Measurements from ENCODE around the gene UFSP1. TPM values are rescaled to one million over a fixed set of nuclear protein-coding genes. Genes with fewer than 3 reads are reported as not detected.

Gene UFSP1
- polyA plus RNA-seq, 1 donor from 2014 or later: 2.4 TPM

GRCh38 chr7:100864263-100864845, 25.2 kb downstream of the UFSP1 start:
- Histone ChIP-seq H4K20me1 (ENCODE audit: insufficient read depth) (no peaks in the 10 kb centered on the region), H3K9me2 (ENCODE audit: insufficient read depth, low read length) (no peaks in the 10 kb centered on the region), H3K4me2 (ENCODE audit: low read length) (no peak overlapping the region), H3K27ac (ENCODE audit: low read length) (no peak overlapping the region), H3K4me3 (ENCODE audit: low read length) (no peak overlapping the region), H3F3A (ENCODE audit: insufficient read depth, low read length, poor library complexity, severe bottlenecking) (no peaks in the 10 kb centered on the region), H3K9ac (ENCODE audit: low read length) (no peak overlapping the region), H3K27me3 (ENCODE audit: insufficient read depth, low read depth, low read length) (no peaks in the 10 kb centered on the region), H3K36me3 (ENCODE audit: insufficient read depth, low read length) (no peaks in the 10 kb centered on the region), H2AFZ (ENCODE audit: low read depth, low read length) (no peak overlapping the region), H3K79me2 (replicated peaks; ENCODE audit: insufficient read depth, low read length) (no peaks in the 10 kb centered on the region), H3K9me3 (ENCODE audit: low read length) (no peaks in the 10 kb centered on the region)
- no peak for TF ChIP-seq RAD21 (conservative IDR thresholded peaks at IDR 0.05)
- no peak for TF ChIP-seq EZH2 (IDR thresholded peaks at IDR 0.05; ENCODE audit: borderline replicate concordance, insufficient read depth, low read length, poor library complexity, severe bottlenecking)
- no peak for TF ChIP-seq TAF1 (IDR thresholded peaks at IDR 0.05; ENCODE audit: low read depth)
- no peak for TF ChIP-seq POLR2AphosphoS5 (IDR thresholded peaks at IDR 0.05)
- no peak for TF ChIP-seq REST (IDR thresholded peaks at IDR 0.05; ENCODE audit: borderline replicate concordance)
- no peak for TF ChIP-seq MXI1 (conservative IDR thresholded peaks at IDR 0.05; ENCODE audit: poor library complexity, severe bottlenecking)
- no peak for TF ChIP-seq CTCF (IDR thresholded peaks at IDR 0.05; ENCODE audit: poor library complexity, severe bottlenecking)
- no peak for TF ChIP-seq EP300 (conservative IDR thresholded peaks at IDR 0.05; ENCODE audit: poor library complexity, severe bottlenecking)
- TF ChIP-seq SMC3 (conservative IDR thresholded peaks at IDR 0.05; ENCODE audit: poor library complexity): no peak

GRCh38 chr7:100863406-100863950, 26.0 kb downstream of the UFSP1 start:
- H3K9me2 ChIP-seq (ENCODE audit: insufficient read depth, low read length): no peaks in the 10 kb centered on the region
- no peak overlapping the region for H3K4me3 ChIP-seq (ENCODE audit: low read length)
- no peaks in the 10 kb centered on the region for H3K9me3 ChIP-seq (ENCODE audit: low read length)
- TF ChIP-seq POLR2AphosphoS5 (IDR thresholded peaks at IDR 0.05) (no peak), RAD21 (conservative IDR thresholded peaks at IDR 0.05) (no peak), EZH2 (IDR thresholded peaks at IDR 0.05; ENCODE audit: borderline replicate concordance, insufficient read depth, low read length, poor library complexity, severe bottlenecking) (no peak)
- H2AFZ ChIP-seq (ENCODE audit: low read depth, low read length): no peak overlapping the region
- H3K36me3 ChIP-seq (ENCODE audit: insufficient read depth, low read length): no peaks in the 10 kb centered on the region
- no peak overlapping the region for H3K9ac ChIP-seq (ENCODE audit: low read length)
- H4K20me1 ChIP-seq (ENCODE audit: insufficient read depth): no peaks in the 10 kb centered on the region
- H3K4me2 ChIP-seq (ENCODE audit: low read length): no peak overlapping the region
- no peaks in the 10 kb centered on the region for H3K79me2 ChIP-seq (replicated peaks; ENCODE audit: insufficient read depth, low read length)
- no peaks in the 10 kb centered on the region for H3F3A ChIP-seq (ENCODE audit: insufficient read depth, low read length, poor library complexity, severe bottlenecking)
- no peaks in the 10 kb centered on the region for H3K27me3 ChIP-seq (ENCODE audit: insufficient read depth, low read depth, low read length)
- H3K27ac ChIP-seq (ENCODE audit: low read length): no peak overlapping the region
